Natural killer cell (primary cell): ENCODE results near the gene LEMD1. TPM values are rescaled to one million over a fixed set of nuclear protein-coding genes. Genes with fewer than 3 reads are reported as not detected.
"Not testable (repeated sequence)": the region's sequence is repeated elsewhere in the genome, so short reads cannot be mapped to it uniquely, and the experiment has no call there.

Source experiments
- ATAC-seq, 3 donors: fragments of 150-1000 bp in 2 of 3; fragments of 200-7000 bp in 1 of 3; cut with Tn5 transposase; 1 replicate in 1 of 3; 2 replicates in 2 of 3; pipeline ENCODE4 v1.10.0; 2021; ENCODE audit warnings: mild to moderate bottlenecking in 2 of 3, moderate library complexity in 2 of 3
- DNase-seq, 2 donors: peaks; one replicate each; pipeline versions ENCODE4 v3.0.0 to v3.0.0-alpha.2; 2013 to 2021; ENCODE audit warnings: mixed read lengths in 1 of 2
- H3K27ac ChIP-seq: one replicate; pipeline ENCODE4 v1.5.1; 2013; ENCODE audit warnings: mild to moderate bottlenecking, low read length
- H3K27me3 ChIP-seq: one replicate; pipeline ENCODE4 v1.6.1; 2013; ENCODE audit warnings: low read length; ENCODE audit not compliant: control insufficient read depth, insufficient read depth
- H3K36me3 ChIP-seq: one replicate; pipeline ENCODE4 v1.6.1; 2013; ENCODE audit warnings: low read length; ENCODE audit not compliant: control insufficient read depth, insufficient read depth
- H3K4me1 ChIP-seq: one replicate; pipeline ENCODE4 v1.6.1; 2013; ENCODE audit warnings: low read length; ENCODE audit not compliant: control insufficient read depth, insufficient read depth
- H3K4me3 ChIP-seq: one replicate; pipeline ENCODE4 v1.5.1; 2013; ENCODE audit warnings: low read length
- H3K9me3 ChIP-seq: one replicate; pipeline ENCODE4 v1.6.1; 2013; ENCODE audit warnings: low read length; ENCODE audit not compliant: control insufficient read depth, insufficient read depth
- H3K27ac Mint-ChIP-seq, 2 donors: one replicate each; pipeline ENCODE4 v1.8.0; 2022; ENCODE audit warnings: mild to moderate bottlenecking in 2 of 2, mixed read lengths in 2 of 2, moderate library complexity in 1 of 2
- H3K27me3 Mint-ChIP-seq, 2 donors: one replicate each; pipeline ENCODE4 v1.8.0; 2022; ENCODE audit warnings: low read depth in 2 of 2, mixed read lengths in 2 of 2
- H3K36me3 Mint-ChIP-seq: one replicate; pipeline ENCODE4 v1.8.0; 2022; ENCODE audit warnings: mixed read lengths
- H3K4me1 Mint-ChIP-seq, 2 donors: one replicate each; pipeline ENCODE4 v1.8.0; 2022; ENCODE audit warnings: mixed read lengths in 2 of 2
- H3K4me3 Mint-ChIP-seq: one replicate; pipeline ENCODE4 v1.8.0; 2022; ENCODE audit warnings: mild to moderate bottlenecking, moderate library complexity, mixed read lengths
- H3K9me3 Mint-ChIP-seq, 2 donors: one replicate each; pipeline ENCODE4 v1.8.0; 2022; ENCODE audit warnings: mixed read lengths in 2 of 2
- WGBS: methylation state at CpG from one replicate; pipeline ENCODE4 v1.1.7; 2013; ENCODE audit warnings: missing lambda C conversion rate; ENCODE audit not compliant: insufficient coverage; 5-methylcytosine and 5-hydroxymethylcytosine counted together
- intact Hi-C: fragments of 100-400 bp; cut with micrococcal nuclease; formaldehyde crosslinking; loops from one replicate; pipeline ENCODE4 v1.14.2; 2022
- total RNA-seq, 4 donors: library from RNA; stranded (reverse); fragments of 120-200 nt in 1 of 4; gene quantifications; one replicate each; pipeline versions ENCODE4 v1.2.3 to v1.2.4, GENCODE V29; 2013 to 2022
- TF ChIP-seq, protein P1 (sequence below): fragments of 200-600 bp; IDR thresholded peaks from one replicate; pipeline ENCODE4 v1.8.0; 2022; ENCODE audit warnings: antibody characterized with exemption

Gene LEMD1
- total RNA-seq, 3 donors from 2014 or later (not counting 1 experiment from before 2014, with no cell fraction given), result not detected

DNA sequence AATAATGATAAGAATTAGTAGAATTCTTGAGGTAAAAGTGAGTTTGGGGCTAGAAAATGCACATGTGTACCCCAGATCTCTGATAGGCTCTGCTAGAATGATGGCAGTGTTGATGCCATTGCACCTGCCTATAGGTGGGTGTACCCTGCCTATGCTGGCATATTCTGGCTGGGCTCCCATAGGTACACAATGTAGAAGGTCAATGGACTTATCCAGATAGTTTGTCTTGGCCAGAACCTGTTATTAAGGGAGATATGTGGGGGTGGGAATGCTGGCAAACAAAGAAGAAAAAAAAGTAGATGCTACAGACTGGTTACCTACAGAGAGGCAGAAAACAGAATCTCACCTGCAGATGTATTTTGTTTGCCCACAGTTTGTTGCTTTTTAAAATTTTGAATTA, 51.1 kb downstream of the LEMD1 start:
- Mint-ChIP-seq H3K4me1 (peaks cover 0 to 6% of the 10 kb centered on the region in 2 donors), H3K36me3 (no peaks in the 10 kb centered on the region), H3K27ac (no peak overlapping the region), H3K9me3 (no peaks in the 10 kb centered on the region), H3K27me3 (peaks cover 23 to 36% of the 10 kb centered on the region in 2 donors), H3K4me3 (no peak overlapping the region)
- Histone ChIP-seq H3K27me3 (no peaks in the 10 kb centered on the region), H3K9me3 (no peaks in the 10 kb centered on the region), H3K4me1 (no peaks in the 10 kb centered on the region), H3K27ac (no peak overlapping the region), H3K36me3 (no peaks in the 10 kb centered on the region), H3K4me3 (no peak overlapping the region)
- ATAC-seq (no peak), DNase-seq (no peak)
- TF ChIP-seq, protein P1, sequence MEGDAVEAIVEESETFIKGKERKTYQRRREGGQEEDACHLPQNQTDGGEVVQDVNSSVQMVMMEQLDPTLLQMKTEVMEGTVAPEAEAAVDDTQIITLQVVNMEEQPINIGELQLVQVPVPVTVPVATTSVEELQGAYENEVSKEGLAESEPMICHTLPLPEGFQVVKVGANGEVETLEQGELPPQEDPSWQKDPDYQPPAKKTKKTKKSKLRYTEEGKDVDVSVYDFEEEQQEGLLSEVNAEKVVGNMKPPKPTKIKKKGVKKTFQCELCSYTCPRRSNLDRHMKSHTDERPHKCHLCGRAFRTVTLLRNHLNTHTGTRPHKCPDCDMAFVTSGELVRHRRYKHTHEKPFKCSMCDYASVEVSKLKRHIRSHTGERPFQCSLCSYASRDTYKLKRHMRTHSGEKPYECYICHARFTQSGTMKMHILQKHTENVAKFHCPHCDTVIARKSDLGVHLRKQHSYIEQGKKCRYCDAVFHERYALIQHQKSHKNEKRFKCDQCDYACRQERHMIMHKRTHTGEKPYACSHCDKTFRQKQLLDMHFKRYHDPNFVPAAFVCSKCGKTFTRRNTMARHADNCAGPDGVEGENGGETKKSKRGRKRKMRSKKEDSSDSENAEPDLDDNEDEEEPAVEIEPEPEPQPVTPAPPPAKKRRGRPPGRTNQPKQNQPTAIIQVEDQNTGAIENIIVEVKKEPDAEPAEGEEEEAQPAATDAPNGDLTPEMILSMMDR, result no peak
- intact Hi-C loops, result no loop called here

DNA sequence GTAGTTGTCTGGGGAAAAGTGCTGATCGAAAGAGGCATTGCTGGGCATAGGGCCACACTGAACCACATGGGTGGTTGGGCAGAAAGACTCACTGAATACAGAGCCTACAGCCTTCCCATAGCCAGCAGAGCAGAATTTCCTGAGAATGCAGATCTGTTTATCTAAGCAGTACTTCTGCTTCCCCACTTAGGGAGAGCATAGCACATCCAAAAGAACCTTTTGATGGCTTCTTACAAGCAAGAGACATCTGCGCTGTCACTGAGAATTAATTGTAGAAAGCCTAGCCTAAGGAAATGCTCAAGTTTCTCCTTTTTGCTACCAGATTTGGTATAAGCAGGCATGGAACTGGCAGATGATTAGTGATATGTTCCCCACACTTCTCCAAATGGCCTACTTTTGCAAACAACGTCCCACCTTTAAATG, 52.1 kb downstream of the LEMD1 start:
- no peak overlapping the region for H3K4me3 ChIP-seq
- Mint-ChIP-seq H3K9me3 (no peaks in the 10 kb centered on the region), H3K4me3 (no peak overlapping the region), H3K36me3 (no peaks in the 10 kb centered on the region), H3K4me1 (peaks cover 0 to 6% of the 10 kb centered on the region in 2 donors), H3K27ac (no peak overlapping the region), H3K27me3 (peaks cover 22 to 30% of the 10 kb centered on the region in 2 donors)
- 28% methylated on average over 3 of the region's 3 CpGs for WGBS
- no peaks in the 10 kb centered on the region for H3K27me3 ChIP-seq
- TF ChIP-seq, protein P1, result no peak
- H3K9me3 ChIP-seq, result no peaks in the 10 kb centered on the region
- DNase-seq, result no peak
- no peaks in the 10 kb centered on the region for H3K36me3 ChIP-seq
- intact Hi-C loops, result no loop called here
- H3K27ac ChIP-seq, result no peak overlapping the region
- H3K4me1 ChIP-seq, result no peaks in the 10 kb centered on the region
- no peak for ATAC-seq

DNA sequence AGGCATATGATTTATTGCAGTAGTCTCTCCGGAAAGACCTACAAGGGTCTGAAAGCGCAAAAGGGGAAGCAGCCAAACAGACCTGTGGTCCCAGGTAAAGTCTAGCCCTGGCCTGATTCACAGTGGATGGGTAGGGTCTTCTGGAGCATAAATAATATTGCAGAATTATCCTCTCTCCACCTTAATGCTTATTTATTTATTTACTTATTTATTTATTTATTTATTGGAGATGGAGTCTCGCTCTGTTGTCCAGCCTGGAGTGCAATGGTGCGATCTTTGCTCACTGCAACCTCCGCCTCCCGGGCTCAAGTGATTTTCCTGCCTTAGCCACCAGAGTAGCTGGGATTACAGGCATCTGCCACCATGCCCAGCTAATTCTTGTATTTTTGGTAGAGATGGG, 53.4 kb downstream of the LEMD1 start:
- no peaks in the 10 kb centered on the region for H3K36me3 Mint-ChIP-seq
- no peak overlapping the region for H3K4me3 Mint-ChIP-seq
- intact Hi-C loops, result no loop called here
- TF ChIP-seq, protein P1, result no peak
- Histone ChIP-seq H3K27ac (no peak overlapping the region), H3K4me1 (no peaks in the 10 kb centered on the region), H3K27me3 (no peaks in the 10 kb centered on the region), H3K4me3 (no peak overlapping the region), H3K36me3 (no peaks in the 10 kb centered on the region), H3K9me3 (no peaks in the 10 kb centered on the region)
- no peak overlapping the region for H3K27ac Mint-ChIP-seq
- DNase-seq, result no peak
- 85% methylated on average over 6 of the region's 6 CpGs for WGBS
- no peaks in the 10 kb centered on the region for H3K4me1 Mint-ChIP-seq
- H3K27me3 Mint-ChIP-seq, result peaks cover 12 to 18% of the 10 kb centered on the region in 2 donors
- no peaks in the 10 kb centered on the region for H3K9me3 Mint-ChIP-seq
- no peak for ATAC-seq

DNA sequence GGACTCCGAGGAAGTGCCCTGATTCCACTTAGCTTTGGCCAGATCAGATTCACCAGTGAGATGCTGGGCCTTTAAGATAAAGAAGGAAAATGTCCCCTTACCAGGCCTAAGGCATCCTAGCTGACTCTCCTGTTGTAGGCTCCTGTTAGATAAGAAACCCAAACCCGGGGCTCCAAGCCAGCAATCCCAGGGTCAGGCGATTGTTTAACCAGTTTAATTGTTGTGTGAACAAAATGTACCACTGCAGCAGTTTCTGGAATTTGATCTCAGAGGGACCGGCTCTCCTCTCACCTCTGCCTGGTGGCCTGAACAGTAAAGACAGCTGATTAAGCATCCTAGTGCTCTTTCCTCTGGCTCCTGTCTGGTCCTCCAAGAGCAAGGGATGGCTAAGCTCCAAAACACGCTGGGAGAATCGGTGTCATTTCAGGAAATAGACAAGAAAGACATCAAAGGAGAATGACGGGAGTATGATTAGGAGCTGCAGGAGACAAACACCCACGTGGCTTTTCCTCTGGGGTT, 55.9 kb downstream of the LEMD1 start:
- Mint-ChIP-seq H3K9me3 (no peaks in the 10 kb centered on the region), H3K4me3 (no peak overlapping the region), H3K27ac (no peak overlapping the region), H3K4me1 (no peaks in the 10 kb centered on the region), H3K27me3 (peaks cover 4 to 13% of the 10 kb centered on the region in 2 donors), H3K36me3 (no peaks in the 10 kb centered on the region)
- TF ChIP-seq, protein P1, result no peak
- no peaks in the 10 kb centered on the region for H3K4me1 ChIP-seq
- no peaks in the 10 kb centered on the region for H3K9me3 ChIP-seq
- WGBS, result 66% methylated on average over 7 of the region's 8 CpGs
- no peak for DNase-seq
- no peak overlapping the region for H3K27ac ChIP-seq
- intact Hi-C loops, result no loop called here
- no peak for ATAC-seq
- no peaks in the 10 kb centered on the region for H3K36me3 ChIP-seq
- no peaks in the 10 kb centered on the region for H3K27me3 ChIP-seq
- H3K4me3 ChIP-seq, result no peak overlapping the region

DNA sequence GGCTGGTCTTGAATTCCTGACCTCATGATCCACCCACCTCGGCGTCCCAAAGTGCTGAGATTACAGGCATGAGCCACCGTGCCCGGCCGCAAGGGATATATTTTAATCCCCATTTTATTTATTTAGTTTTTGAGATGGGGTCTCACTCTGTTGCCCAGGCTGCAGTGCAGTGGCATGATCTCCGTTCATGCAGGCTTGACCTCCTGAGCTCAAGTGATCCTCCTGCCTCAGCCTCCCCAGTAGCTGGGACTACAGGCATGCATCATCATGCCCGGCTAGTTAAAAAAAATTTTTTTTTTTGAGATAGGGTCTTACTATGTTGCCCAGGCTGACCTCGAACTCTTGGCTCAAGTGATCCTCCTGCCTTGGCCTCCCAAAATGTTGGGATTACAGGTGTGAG, 56.8 kb downstream of the LEMD1 start:
- H3K4me3 Mint-ChIP-seq, H3K27me3 ChIP-seq, H3K9me3 Mint-ChIP-seq, H3K9me3 ChIP-seq, H3K4me3 ChIP-seq, H3K27ac ChIP-seq, H3K4me1 ChIP-seq, H3K4me1 Mint-ChIP-seq, H3K36me3 Mint-ChIP-seq, ATAC-seq, intact Hi-C loops, H3K27ac Mint-ChIP-seq, DNase-seq, H3K36me3 ChIP-seq: not testable (repeated sequence)
- 81% methylated on average over 6 of the region's 8 CpGs for WGBS
- peaks cover 8 to 17% of the 10 kb centered on the region in 2 donors for H3K27me3 Mint-ChIP-seq
